K562 (cell line): ENCODE measurements around the gene HHLA2. TPM values are rescaled to one million over a fixed set of nuclear protein-coding genes. Genes with fewer than 3 reads are reported as not detected.

ENCODE experiments used
- ATAC-seq: fragments of 200-7000 bp; cut with Tn5 transposase; 3 replicates; pipeline ENCODE4 v1.9.1; 2020; ENCODE audit warnings: moderate library complexity
- BruUV-seq: library from RNA; stranded (reverse); fragments of 400-500 nt; replicated peaks from 2 replicates; lab custom pipeline; 2021; lab: Mats Ljungman, UMichigan
- CTCF ChIA-PET: fragments of 300-600 bp; formaldehyde crosslinking; extraction: SDS; loops from one replicate; lab custom pipeline; 2021; ENCODE audit warnings: low intra/inter-chr PET ratio; lab: Yijun Ruan, JAX
- POLR2A ChIA-PET: fragments of 300-600, 350-650 bp; sonication (Branson Sonifier 250); formaldehyde crosslinking; extraction: SDS; loops from one replicate; lab custom pipeline; 2021; ENCODE audit warnings: antibody characterized with exemption, inconsistent platforms; lab: Yijun Ruan, JAX
- DNase-seq, 4 experiments: peaks; one replicate each; pipeline versions ENCODE4 v3.0.0 to v3.0.0-alpha.2; 2011 to 2018; ENCODE audit warnings: low spot score in 3 of 4, mixed read lengths in 3 of 4; ENCODE audit errors: extremely low read depth in 1 of 4
- FAIRE-seq: peaks from 2 replicates; lab custom pipeline; 2011; peaks lifted over from hg19 to GRCh38; lab: Jason Lieb, UNC
- H2AFZ ChIP-seq: 2 replicates; pipeline ENCODE4 v1.6.0; 2011; ENCODE audit warnings: low read depth, low read length, control low read depth, inconsistent platforms
- H3K27ac ChIP-seq: fragments of 200-600 bp; 3 replicates; pipeline ENCODE4 v1.8.0; 2011; ENCODE audit warnings: low read depth, mild to moderate bottlenecking, control low read depth, inconsistent platforms, low read length, moderate library complexity, mixed read lengths; ENCODE audit errors: extremely low read depth
- H3K27me3 ChIP-seq, 2 experiments: fragments of 300-600 bp in 1 of 2; 2 replicates in 1 of 2; 3 replicates in 1 of 2; pipeline versions ENCODE4 v1.6.0 to v1.8.0; 2011; ENCODE audit warnings: inconsistent platforms in 2 of 2, low read length in 2 of 2, mild to moderate bottlenecking in 1 of 2, mixed read lengths in 1 of 2, moderate library complexity in 1 of 2; ENCODE audit not compliant: control insufficient read depth in 2 of 2, insufficient read depth in 2 of 2
- H3K36me3 ChIP-seq: fragments of 300-600 bp; 3 replicates; pipeline ENCODE4 v1.8.0; 2011; ENCODE audit warnings: mild to moderate bottlenecking, low read length, inconsistent platforms; ENCODE audit not compliant: control insufficient read depth, insufficient read depth
- H3K4me1 ChIP-seq, 2 experiments: fragments of 200-600 bp in 1 of 2; replicated peaks in 1 of 2; 2 replicates in 1 of 2; 3 replicates in 1 of 2; pipeline versions ENCODE4 v1.5.1 to v1.8.0; 2011; ENCODE audit warnings: inconsistent platforms in 2 of 2, low read length in 2 of 2, mild to moderate bottlenecking in 1 of 2, mixed read lengths in 1 of 2, moderate library complexity in 1 of 2; ENCODE audit not compliant: control insufficient read depth in 2 of 2, insufficient read depth in 2 of 2
- H3K4me2 ChIP-seq: 2 replicates; pipeline ENCODE4 v1.6.1; 2011; ENCODE audit warnings: low read length, control low read depth, inconsistent platforms, mixed read lengths; ENCODE audit not compliant: insufficient read depth
- H3K4me3 ChIP-seq: fragments of 200-600 bp; sonication (generic), shearing (Covaris generic); 2 replicates; pipeline ENCODE4 v1.5.1; 2016; ENCODE audit warnings: control low read depth, inconsistent platforms
- H3K79me2 ChIP-seq: fragments of 200-600 bp; 3 replicates; pipeline ENCODE4 v1.8.0; 2011; ENCODE audit warnings: low read length, inconsistent platforms; ENCODE audit not compliant: control insufficient read depth, insufficient read depth
- H3K9ac ChIP-seq, 2 experiments: 2 replicates each; pipeline versions ENCODE4 v1.6.0 to v1.6.1; 2011; ENCODE audit warnings: low read depth in 2 of 2, low read length in 2 of 2, control low read depth in 1 of 2, inconsistent platforms in 1 of 2, mild to moderate bottlenecking in 1 of 2, mixed read lengths in 1 of 2; ENCODE audit not compliant: insufficient read depth in 1 of 2
- H3K9me1 ChIP-seq: one replicate; pipeline ENCODE4 v1.6.0; 2011; ENCODE audit warnings: inconsistent platforms, mild to moderate bottlenecking, low read length, moderate library complexity; ENCODE audit not compliant: control insufficient read depth, insufficient read depth
- H3K9me3 ChIP-seq: replicated peaks from 2 replicates; pipeline ENCODE4 v1.5.1; 2011; ENCODE audit warnings: low read depth, low read length, inconsistent platforms; ENCODE audit not compliant: control insufficient read depth, insufficient read depth
- H4K20me1 ChIP-seq: replicated peaks from 2 replicates; pipeline ENCODE4 v1.6.1; 2011; ENCODE audit warnings: low read length, inconsistent platforms, mixed read lengths; ENCODE audit not compliant: control insufficient read depth, insufficient read depth
- ASH1L ChIP-seq: fragments of 450-650 bp; IDR thresholded peaks from 2 replicates; pipeline ENCODE4 v1.6.1; 2018; ENCODE audit warnings: borderline replicate concordance, mild to moderate bottlenecking, low read depth; ENCODE audit not compliant: partially characterized antibody
- GATAD2A ChIP-seq: fragments of 450-650 bp; IDR thresholded peaks from 2 replicates; pipeline ENCODE4 v1.6.1; 2017
- MLLT1 ChIP-seq, 2 experiments: fragments of 450-650 bp; IDR thresholded peaks; 2 replicates each; pipeline ENCODE4 v1.6.1; 2016
- SAFB ChIP-seq: fragments of 200-400 bp; formaldehyde crosslinking; IDR thresholded peaks from 2 replicates; pipeline ENCODE4 v1.6.1; 2017; ENCODE audit warnings: low read depth, low read length, borderline replicate concordance
- SNIP1 ChIP-seq: fragments of 450-650 bp; IDR thresholded peaks from 2 replicates; pipeline ENCODE4 v1.7.1; 2017; ENCODE audit warnings: low read depth, mild to moderate bottlenecking
- SOX6 ChIP-seq: fragments of 450-650 bp; IDR thresholded peaks from 2 replicates; pipeline ENCODE4 v1.6.1; 2014; ENCODE audit warnings: mild to moderate bottlenecking
- SP1 ChIP-seq: sonication (generic); formaldehyde crosslinking; IDR thresholded peaks from 2 replicates; pipeline ENCODE4 v1.8.1; 2022; ENCODE audit warnings: mild to moderate bottlenecking, missing genetic modification reagents
- STAT5A ChIP-seq: IDR thresholded peaks from 2 replicates; pipeline ENCODE4 v1.6.1; 2012; ENCODE audit warnings: low read length, inconsistent platforms, borderline replicate concordance
- WGBS: fragments of 100-300 bp; shearing (Covaris generic); methylation state at CpG from one replicate; pipeline ENCODE4 v1.1.6; 2016; ENCODE audit warnings: low coverage, mixed read lengths; ENCODE audit not compliant: insufficient coverage; ENCODE audit errors: missing lambda C conversion rate; 5-methylcytosine and 5-hydroxymethylcytosine counted together
- in situ Hi-C: fragments of 300-500 bp; cut with MboI; formaldehyde crosslinking; loops from 4 replicates; pipeline ENCODE4 v1.15.0; 2018; ENCODE audit warnings: inconsistent platforms, mixed read lengths
- intact Hi-C: fragments of 100-400 bp; cut with micrococcal nuclease; formaldehyde crosslinking; loops from 2 replicates; pipeline ENCODE4 v1.14.2; 2022
- polyA plus RNA-seq, 8 experiments: library from polyadenylated mRNA; depleted of rRNA in 4 of 8; stranded (reverse) in 5 of 8; unstranded in 3 of 8; fragments of >200 nt; fragmentation: Nextera tagmentation in 2 of 8; fragmentation: Illumina TruSeq in 1 of 8; extraction: Ambion mirVana in 2 of 8; extraction: Trizol in 1 of 8; gene quantifications; 2 replicates each; pipeline versions ENCODE4 v1.2.1 to v1.2.3, GENCODE V29; 2011 to 2014; ENCODE audit warnings: inconsistent platforms in 1 of 8, missing spikeins in 1 of 8
- total RNA-seq, 7 experiments: library from RNA; depleted of rRNA in 6 of 7; stranded (reverse); fragments of >200 nt in 6 of 7; fragmentation: Illumina TruSeq in 2 of 7; extraction: Trizol in 2 of 7; gene quantifications; 2 replicates each; pipeline versions ENCODE4 v1.2.1 to v1.2.3, GENCODE V29; 2011 to 2021; ENCODE audit warnings: low replicate concordance in 1 of 7
- TF ChIP-seq, protein P1 (sequence below): fragments of 250-450 bp; sonication (Bioruptor Pico); IDR thresholded peaks from 2 replicates; pipeline ENCODE4 v1.5.0; 2022; ENCODE audit warnings: mild to moderate bottlenecking
- TF ChIP-seq, protein P2 (sequence below): fragments of 250-450 bp; sonication (Bioruptor Pico); IDR thresholded peaks from 2 replicates; pipeline ENCODE4 v1.8.0; 2022; ENCODE audit warnings: inconsistent platforms
- TF ChIP-seq, protein P3 (sequence below): fragments of 450-650 bp; formaldehyde crosslinking; IDR thresholded peaks from 2 replicates; pipeline ENCODE4 v1.4.0; 2020; ENCODE audit warnings: mild to moderate bottlenecking
- TF ChIP-seq, protein P4 (sequence below): fragments of 450-650 bp; IDR thresholded peaks from 2 replicates; pipeline ENCODE4 v1.7.1; 2018; ENCODE audit warnings: mild to moderate bottlenecking, low read depth; ENCODE audit not compliant: partially characterized antibody

The HHLA2 gene
- total and polyA plus RNA-seq, 9 of the 15 experiments (the other 6 are each of a cell fraction or from before 2014, with no cell fraction given) = 0.04 TPM; not detected in 7

DNA sequence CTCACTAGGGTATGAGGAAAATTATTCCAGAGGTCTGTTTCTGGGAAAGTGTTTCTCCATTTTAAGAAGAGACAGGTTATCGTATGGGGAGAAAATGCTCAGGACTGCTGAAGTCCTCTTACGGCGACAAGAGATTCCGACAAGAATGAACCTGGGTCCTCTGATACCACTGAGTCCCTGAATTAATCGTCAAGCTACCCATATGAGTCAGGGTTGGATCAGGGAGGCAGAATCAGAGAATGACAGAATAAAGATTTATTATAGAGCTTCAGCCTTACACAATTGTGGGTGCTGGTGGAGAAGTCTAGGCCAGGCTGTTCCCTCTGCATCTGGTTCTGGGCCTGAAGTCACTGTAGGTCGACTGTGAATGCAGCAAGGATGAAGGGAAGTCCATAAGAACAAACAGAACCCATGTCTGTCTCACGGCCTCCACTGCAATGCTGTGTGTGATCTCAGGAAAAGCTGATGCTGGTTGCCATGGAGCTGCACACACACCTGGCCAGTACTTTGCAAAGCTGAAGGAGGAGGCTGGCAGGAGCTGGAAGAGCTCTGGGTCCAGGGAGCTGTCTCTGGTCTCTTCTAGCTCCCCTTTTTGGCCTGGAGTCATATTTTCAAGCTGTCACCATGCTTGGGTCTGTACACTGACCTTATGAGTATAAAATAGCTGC lies 83.9 kb downstream of the HHLA2 start:
- Histone ChIP-seq H2AFZ (no peak overlapping the region), H3K9me1 (no peaks in the 10 kb centered on the region), H3K27ac (no peak overlapping the region), H4K20me1 (no peaks in the 10 kb centered on the region), H3K27me3 (no peaks in the 10 kb centered on the region), H3K36me3 (no peaks in the 10 kb centered on the region), H3K4me1 (no peaks in the 10 kb centered on the region), H3K9me3 (no peaks in the 10 kb centered on the region), H3K4me3 (no peak overlapping the region), H3K9ac (no peak overlapping the region), H3K4me2 (no peak overlapping the region), H3K79me2 (no peaks in the 10 kb centered on the region)
- in situ Hi-C loops (no loop called here), intact Hi-C loops (no loop called here)
- FAIRE-seq = no peak
- ATAC-seq = no peak
- WGBS = 22% methylated on average over 7 of the region's 7 CpGs
- BruUV-seq = no TSS peak
- ChIA-PET CTCF (no interaction called here), POLR2A (interaction anchor here (0.5 kb wide), 1 partner anchor 307 kb away, joined by 3 read pairs; no protein-coding TSS in a partner anchor)
- DNase-seq = no peak
- TF ChIP-seq, protein P1, sequence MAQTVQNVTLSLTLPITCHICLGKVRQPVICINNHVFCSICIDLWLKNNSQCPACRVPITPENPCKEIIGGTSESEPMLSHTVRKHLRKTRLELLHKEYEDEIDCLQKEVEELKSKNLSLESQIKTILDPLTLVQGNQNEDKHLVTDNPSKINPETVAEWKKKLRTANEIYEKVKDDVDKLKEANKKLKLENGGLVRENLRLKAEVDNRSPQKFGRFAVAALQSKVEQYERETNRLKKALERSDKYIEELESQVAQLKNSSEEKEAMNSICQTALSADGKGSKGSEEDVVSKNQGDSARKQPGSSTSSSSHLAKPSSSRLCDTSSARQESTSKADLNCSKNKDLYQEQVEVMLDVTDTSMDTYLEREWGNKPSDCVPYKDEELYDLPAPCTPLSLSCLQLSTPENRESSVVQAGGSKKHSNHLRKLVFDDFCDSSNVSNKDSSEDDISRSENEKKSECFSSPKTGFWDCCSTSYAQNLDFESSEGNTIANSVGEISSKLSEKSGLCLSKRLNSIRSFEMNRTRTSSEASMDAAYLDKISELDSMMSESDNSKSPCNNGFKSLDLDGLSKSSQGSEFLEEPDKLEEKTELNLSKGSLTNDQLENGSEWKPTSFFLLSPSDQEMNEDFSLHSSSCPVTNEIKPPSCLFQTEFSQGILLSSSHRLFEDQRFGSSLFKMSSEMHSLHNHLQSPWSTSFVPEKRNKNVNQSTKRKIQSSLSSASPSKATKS = no peak
- TF ChIP-seq, protein P2, sequence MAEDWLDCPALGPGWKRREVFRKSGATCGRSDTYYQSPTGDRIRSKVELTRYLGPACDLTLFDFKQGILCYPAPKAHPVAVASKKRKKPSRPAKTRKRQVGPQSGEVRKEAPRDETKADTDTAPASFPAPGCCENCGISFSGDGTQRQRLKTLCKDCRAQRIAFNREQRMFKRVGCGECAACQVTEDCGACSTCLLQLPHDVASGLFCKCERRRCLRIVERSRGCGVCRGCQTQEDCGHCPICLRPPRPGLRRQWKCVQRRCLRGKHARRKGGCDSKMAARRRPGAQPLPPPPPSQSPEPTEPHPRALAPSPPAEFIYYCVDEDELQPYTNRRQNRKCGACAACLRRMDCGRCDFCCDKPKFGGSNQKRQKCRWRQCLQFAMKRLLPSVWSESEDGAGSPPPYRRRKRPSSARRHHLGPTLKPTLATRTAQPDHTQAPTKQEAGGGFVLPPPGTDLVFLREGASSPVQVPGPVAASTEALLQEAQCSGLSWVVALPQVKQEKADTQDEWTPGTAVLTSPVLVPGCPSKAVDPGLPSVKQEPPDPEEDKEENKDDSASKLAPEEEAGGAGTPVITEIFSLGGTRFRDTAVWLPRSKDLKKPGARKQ (CRISPR knock-in tag) = no peak
- TF ChIP-seq ASH1L = no peak
- no peak for TF ChIP-seq STAT5A
- no peak for TF ChIP-seq SAFB
- TF ChIP-seq, protein P3, sequence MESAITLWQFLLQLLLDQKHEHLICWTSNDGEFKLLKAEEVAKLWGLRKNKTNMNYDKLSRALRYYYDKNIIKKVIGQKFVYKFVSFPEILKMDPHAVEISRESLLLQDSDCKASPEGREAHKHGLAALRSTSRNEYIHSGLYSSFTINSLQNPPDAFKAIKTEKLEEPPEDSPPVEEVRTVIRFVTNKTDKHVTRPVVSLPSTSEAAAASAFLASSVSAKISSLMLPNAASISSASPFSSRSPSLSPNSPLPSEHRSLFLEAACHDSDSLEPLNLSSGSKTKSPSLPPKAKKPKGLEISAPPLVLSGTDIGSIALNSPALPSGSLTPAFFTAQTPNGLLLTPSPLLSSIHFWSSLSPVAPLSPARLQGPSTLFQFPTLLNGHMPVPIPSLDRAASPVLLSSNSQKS (CRISPR knock-in tag) = no peak
- no peak for TF ChIP-seq SP1 (CRISPR knock-in tag)
- TF ChIP-seq, protein P4, sequence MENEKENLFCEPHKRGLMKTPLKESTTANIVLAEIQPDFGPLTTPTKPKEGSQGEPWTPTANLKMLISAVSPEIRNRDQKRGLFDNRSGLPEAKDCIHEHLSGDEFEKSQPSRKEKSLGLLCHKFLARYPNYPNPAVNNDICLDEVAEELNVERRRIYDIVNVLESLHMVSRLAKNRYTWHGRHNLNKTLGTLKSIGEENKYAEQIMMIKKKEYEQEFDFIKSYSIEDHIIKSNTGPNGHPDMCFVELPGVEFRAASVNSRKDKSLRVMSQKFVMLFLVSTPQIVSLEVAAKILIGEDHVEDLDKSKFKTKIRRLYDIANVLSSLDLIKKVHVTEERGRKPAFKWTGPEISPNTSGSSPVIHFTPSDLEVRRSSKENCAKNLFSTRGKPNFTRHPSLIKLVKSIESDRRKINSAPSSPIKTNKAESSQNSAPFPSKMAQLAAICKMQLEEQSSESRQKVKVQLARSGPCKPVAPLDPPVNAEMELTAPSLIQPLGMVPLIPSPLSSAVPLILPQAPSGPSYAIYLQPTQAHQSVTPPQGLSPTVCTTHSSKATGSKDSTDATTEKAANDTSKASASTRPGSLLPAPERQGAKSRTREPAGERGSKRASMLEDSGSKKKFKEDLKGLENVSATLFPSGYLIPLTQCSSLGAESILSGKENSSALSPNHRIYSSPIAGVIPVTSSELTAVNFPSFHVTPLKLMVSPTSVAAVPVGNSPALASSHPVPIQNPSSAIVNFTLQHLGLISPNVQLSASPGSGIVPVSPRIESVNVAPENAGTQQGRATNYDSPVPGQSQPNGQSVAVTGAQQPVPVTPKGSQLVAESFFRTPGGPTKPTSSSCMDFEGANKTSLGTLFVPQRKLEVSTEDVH = no peak
- no peak for TF ChIP-seq MLLT1 (IDR thresholded peaks at IDR 0.05)
- no peak for TF ChIP-seq SOX6
- no peak for TF ChIP-seq GATAD2A
- no peak for TF ChIP-seq SNIP1
